ENCODE results near the gene IFT43.

DNA sequence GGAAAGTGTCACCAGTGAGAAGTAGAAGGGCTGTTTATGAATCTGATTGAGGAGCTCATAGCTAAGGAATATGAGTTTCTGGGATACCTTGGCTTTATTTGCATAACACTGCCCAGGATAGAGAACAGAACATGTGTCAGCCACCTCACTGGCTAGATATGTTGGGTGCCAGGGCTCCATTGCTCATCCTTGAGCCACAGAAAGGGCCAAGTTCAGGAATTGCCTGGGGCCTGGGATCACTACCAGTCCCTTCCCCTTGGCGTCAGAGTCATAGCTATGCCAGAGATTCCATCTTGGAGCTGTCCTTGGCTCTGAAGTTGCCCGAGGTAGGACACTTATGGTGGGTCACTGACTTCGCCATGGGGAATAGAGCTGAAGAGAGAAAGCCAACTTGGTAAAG is 49.0 kb downstream of the IFT43 start:
- TF ChIP-seq POLR2A (IDR thresholded peaks at IDR 0.05): no peak
- TF ChIP-seq, protein P1, sequence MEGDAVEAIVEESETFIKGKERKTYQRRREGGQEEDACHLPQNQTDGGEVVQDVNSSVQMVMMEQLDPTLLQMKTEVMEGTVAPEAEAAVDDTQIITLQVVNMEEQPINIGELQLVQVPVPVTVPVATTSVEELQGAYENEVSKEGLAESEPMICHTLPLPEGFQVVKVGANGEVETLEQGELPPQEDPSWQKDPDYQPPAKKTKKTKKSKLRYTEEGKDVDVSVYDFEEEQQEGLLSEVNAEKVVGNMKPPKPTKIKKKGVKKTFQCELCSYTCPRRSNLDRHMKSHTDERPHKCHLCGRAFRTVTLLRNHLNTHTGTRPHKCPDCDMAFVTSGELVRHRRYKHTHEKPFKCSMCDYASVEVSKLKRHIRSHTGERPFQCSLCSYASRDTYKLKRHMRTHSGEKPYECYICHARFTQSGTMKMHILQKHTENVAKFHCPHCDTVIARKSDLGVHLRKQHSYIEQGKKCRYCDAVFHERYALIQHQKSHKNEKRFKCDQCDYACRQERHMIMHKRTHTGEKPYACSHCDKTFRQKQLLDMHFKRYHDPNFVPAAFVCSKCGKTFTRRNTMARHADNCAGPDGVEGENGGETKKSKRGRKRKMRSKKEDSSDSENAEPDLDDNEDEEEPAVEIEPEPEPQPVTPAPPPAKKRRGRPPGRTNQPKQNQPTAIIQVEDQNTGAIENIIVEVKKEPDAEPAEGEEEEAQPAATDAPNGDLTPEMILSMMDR (IDR thresholded peaks at IDR 0.05): no peak
